Adrenal gland (tissue), 19 donors: ENCODE results near the gene TMEM51. TPM values are rescaled to one million over a fixed set of nuclear protein-coding genes. Genes with fewer than 3 reads are reported as not detected.
A peak's percentile ranks its signal among the peaks of the same experiment; 100 is the strongest.

Experiments
- DNase-seq, 7 donors: peaks; one replicate each; pipeline ENCODE4 v3.0.0-alpha.2; 2019 to 2020
- H3K27ac ChIP-seq, 5 donors: fragments of 200-600 bp; sonication (generic) in 4 of 5; 1 replicate in 3 of 5; 2 replicates in 2 of 5; pipeline versions ENCODE4 v1.5.1 to v1.8.0; 2016 to 2020; ENCODE audit warnings: mild to moderate bottlenecking in 1 of 5
- H3K27me3 ChIP-seq: fragments of 200-600 bp; 2 replicates; pipeline ENCODE4 v1.8.0; 2021
- H3K36me3 ChIP-seq, 2 donors: fragments of 200-600 bp; replicated peaks in 1 of 2; 1 replicate in 1 of 2; 2 replicates in 1 of 2; pipeline versions ENCODE4 v1.5.1 to v1.8.0; 2018 to 2022
- H3K4me1 ChIP-seq, 2 donors: fragments of 200-600 bp; replicated peaks in 1 of 2; 1 replicate in 1 of 2; 2 replicates in 1 of 2; pipeline versions ENCODE4 v1.5.1 to v1.8.0; 2018 to 2021
- H3K4me3 ChIP-seq, 4 donors: fragments of 200-600 bp; sonication (generic) in 3 of 4; one replicate each; pipeline ENCODE4 v1.5.1; 2016 to 2018
- H3K9me3 ChIP-seq, 3 donors: fragments of 200-600 bp; sonication (generic) in 1 of 3; replicated peaks in 1 of 3; 1 replicate in 2 of 3; 2 replicates in 1 of 3; pipeline versions ENCODE4 v1.5.1 to v1.8.0; 2016 to 2021
- CTCF ChIP-seq, 6 experiments: fragments of 450-650 bp in 4 of 6; fragments of 200-600 bp in 2 of 6; sonication (generic) in 1 of 6; IDR thresholded peaks; 1 replicate in 5 of 6; 2 replicates in 1 of 6; pipeline versions ENCODE4 v1.5.1 to v1.8.0; 2016 to 2021; ENCODE audit warnings: antibody characterized with exemption in 6 of 6, mild to moderate bottlenecking in 2 of 6, moderate library complexity in 1 of 6
- POLR2A ChIP-seq, 2 donors: fragments of 450-650 bp; IDR thresholded peaks; one replicate each; pipeline ENCODE4 v1.6.1; 2017; ENCODE audit warnings: antibody characterized with exemption in 2 of 2, mild to moderate bottlenecking in 2 of 2, moderate library complexity in 1 of 2
- WGBS, 4 donors: extraction: QIAGEN DNeasy Blood & Tissue Kit in 2 of 4; methylation state at CpG; one replicate each; pipeline versions ENCODE4 v1.1.5 to v1.1.7; 2013 to 2017; 5-methylcytosine and 5-hydroxymethylcytosine counted together
- intact Hi-C, 2 donors: fragments of 100-400 bp; cut with DNase I; formaldehyde crosslinking; loops; one replicate each; pipeline versions ENCODE4 v1.14.1 to v1.15.0; 2022 to 2023
- long read RNA-seq, 10 donors: library from polyadenylated mRNA in 3 of 10; unstranded in 2 of 10; stranded (forward) in 1 of 10; transcript quantifications; one replicate each; pipeline ENCODE4 v2.0.0 and lab custom pipeline, GENCODE V29; 2021 to 2026
- polyA plus RNA-seq, 3 donors: library from polyadenylated mRNA; stranded (reverse); fragments of 200-250 nt in 2 of 3; fragments of 350-450 nt in 1 of 3; fragmentation: Illumina TruSeq in 1 of 3; extraction: RNeasy Lipid Tissue Mini Kit (QIAGEN cat#74804) in 1 of 3; gene quantifications; one replicate each; pipeline ENCODE4 v1.2.3, GENCODE V29; 2013 to 2014
- total RNA-seq, 9 donors: library from RNA; depleted of rRNA in 4 of 9; stranded (reverse); fragments of >200 nt in 4 of 9; fragments of 120-200 nt in 1 of 9; fragmentation: NEBNext Ultra II Directional in 1 of 9; extraction: Animal tissue kit (Norgen Biotek cat#: 25700) in 1 of 9; gene quantifications; one replicate each; pipeline versions ENCODE4 v1.1.0 to v1.2.4, GENCODE V29; 2013 to 2023
- donor health status: healthy with polysubstance abuse.
- donor health status: Bipolar disorder and iron deficiency.
- donor health status: DM: yes; HTN: yes; CAD: no.
- donor health status: DM: no; HTN: no; CAD: no.
- donor health status: DM: no; HTN: no; CAD: no.
- donor health status: DM: yes; HTN: yes; CAD: no.

TMEM51 gene
- total RNA-seq (10 to 100 TPM in 8 of 9 donors, 1 to 10 TPM in 1; 4.0 to 46.5 (median 31.9) TPM), polyA plus RNA-seq (10 to 100 TPM; 14.6 to 35.9 (median 19.7) TPM)
- long read RNA-seq, donor 1, partial matches to known transcripts = 0 of 4 reads
- long read RNA-seq, donor 1, other reads (novel, unspliced or antisense) = 0 of 4 reads
- long read RNA-seq, donor 2, partial matches to known transcripts = 0 of 2 reads
- long read RNA-seq, donor 2, other reads (novel, unspliced or antisense) = 0 of 2 reads
- long read RNA-seq, donor 3 = 0 reads
- long read RNA-seq, donor 4, partial matches to known transcripts = 0 of 2 reads
- long read RNA-seq, donor 4, other reads (novel, unspliced or antisense) = 2 of 2 reads
- long read RNA-seq, donor 5, transcript TMEM51-201 (4 exons, 1,931 nt) = minor isoform, 23 of 82 reads
- long read RNA-seq, donor 5, transcript TMEM51-203 (3 exons, 1,842 nt) = major isoform, 25 of 82 reads
- long read RNA-seq, donor 5, partial matches to known transcripts = 2 of 82 reads
- long read RNA-seq, donor 5, other reads (novel, unspliced or antisense) = 25 of 82 reads
- long read RNA-seq, donor 6, partial matches to known transcripts = 1 of 4 reads
- long read RNA-seq, donor 6, other reads (novel, unspliced or antisense) = 1 of 4 reads
- long read RNA-seq, donor 7 = 0 reads
- long read RNA-seq, donor 8, partial matches to known transcripts = 6 of 8 reads
- long read RNA-seq, donor 8, other reads (novel, unspliced or antisense) = 0 of 8 reads
- long read RNA-seq, donor 9, partial matches to known transcripts = 0 of 1 reads
- long read RNA-seq, donor 9, other reads (novel, unspliced or antisense) = 0 of 1 reads
- long read RNA-seq, donor 10, partial matches to known transcripts = 0 of 2 reads
- long read RNA-seq, donor 10, other reads (novel, unspliced or antisense) = 0 of 2 reads

GRCh38 chr1:15153184-15153841 lies at the start of gene TMEM51:
TSS of gene TMEM51 (plus strand) at chr1:15153747. CDS start at chr1:15215088, 61,341 bp downstream.
- Histone ChIP-seq H3K4me1 (peaks cover 11 to 60% of the 10 kb centered on the region in 2 donors), H3K27me3 (no peaks in the 10 kb centered on the region), H3K27ac (peak within 1 kb of the TSS; percentile 85 to 99 (median 91)), H3K9me3 (no peaks in the 10 kb centered on the region), H3K4me3 (peak within 1 kb of the TSS; percentile 49 to 86 (median 64)), H3K36me3 (no peaks in the 10 kb centered on the region)
- WGBS, 4 donors = 0 to 1% (median 0%) methylated on average over 7 to 56 of the region's 56 CpGs; no CpG with 5 or more reads in 1 of the 4 donors
- intact Hi-C loops = loop anchor here (5.0 to 10.0 kb wide), 2 partner anchors 51 to 119 kb away; no protein-coding TSS in a partner anchor
- TF ChIP-seq CTCF (IDR thresholded peaks at IDR 0.05) (no peak), POLR2A (IDR thresholded peaks at IDR 0.05) (peak; percentile 45 to 60)
- DNase-seq = peak; percentile 72 to 90 (median 79)

- no peaks in the 10 kb centered on the region for H3K36me3 ChIP-seq
- peaks cover 3% of the 10 kb centered on the region for H3K27me3 ChIP-seq
- no peak overlapping the region for H3K4me3 ChIP-seq
- TF ChIP-seq CTCF (IDR thresholded peaks at IDR 0.05) = no peak
- TF ChIP-seq POLR2A (IDR thresholded peaks at IDR 0.05) = no peak
- no peak for DNase-seq
- intact Hi-C loops = loop anchor here in 1 of 2 donors (10.0 kb wide), 1 partner anchor 329 kb away; no protein-coding TSS in a partner anchor
- no peak overlapping the region for H3K27ac ChIP-seq
- WGBS, 4 donors = 63 to 90% (median 81%) methylated on average over 1 to 10 of the region's 10 CpGs
- H3K4me1 ChIP-seq = no peaks in the 10 kb centered on the region
- no peaks in the 10 kb centered on the region for H3K9me3 ChIP-seq
These were observed 49.6 kb upstream of the TMEM51 start for GRCh38 chr1:15103906-15104305.

- TF ChIP-seq CTCF (IDR thresholded peaks at IDR 0.05) (no peak), POLR2A (IDR thresholded peaks at IDR 0.05) (no peak)
- Histone ChIP-seq H3K9me3 (no peaks in the 10 kb centered on the region), H3K27me3 (peaks cover 3% of the 10 kb centered on the region), H3K4me1 (no peaks in the 10 kb centered on the region), H3K27ac (no peak overlapping the region), H3K36me3 (no peaks in the 10 kb centered on the region), H3K4me3 (no peak overlapping the region)
- intact Hi-C loops = loop anchor here in 1 of 2 donors (10.0 kb wide), 1 partner anchor 330 kb away; no protein-coding TSS in a partner anchor
- no peak for DNase-seq
These were observed 48.8 kb upstream of the TMEM51 start for GRCh38 chr1:15104768-15105167.
